GM21786 (cell line): Measurements from ENCODE around the gene NDEL1.

Source experiments
- ATAC-seq: cut with Tn5 transposase; IDR thresholded peaks from one replicate; pipeline ENCODE4 v1.9.1; 2021; ENCODE audit not compliant: unreplicated experiment

NDEL1 gene

DNA sequence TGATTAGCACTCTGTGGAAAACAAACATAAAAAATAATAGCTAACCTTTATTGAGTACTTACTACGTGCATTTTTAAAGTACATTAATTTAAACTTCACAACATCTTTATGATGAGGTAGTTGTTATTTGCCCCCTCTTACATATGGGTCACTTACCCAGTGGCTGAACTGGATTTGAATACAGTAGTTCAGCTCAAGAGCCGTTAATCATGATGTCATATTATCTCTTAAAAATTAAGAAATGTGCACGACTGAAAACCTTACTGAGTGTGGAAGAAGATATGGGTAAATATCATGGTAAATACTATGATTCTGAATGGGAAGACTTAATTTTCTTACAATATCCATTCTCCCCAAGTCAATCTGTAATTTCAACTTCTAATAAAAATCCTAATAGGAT, 17.6 kb downstream of the NDEL1 start:
- ATAC-seq: no peak

DNA sequence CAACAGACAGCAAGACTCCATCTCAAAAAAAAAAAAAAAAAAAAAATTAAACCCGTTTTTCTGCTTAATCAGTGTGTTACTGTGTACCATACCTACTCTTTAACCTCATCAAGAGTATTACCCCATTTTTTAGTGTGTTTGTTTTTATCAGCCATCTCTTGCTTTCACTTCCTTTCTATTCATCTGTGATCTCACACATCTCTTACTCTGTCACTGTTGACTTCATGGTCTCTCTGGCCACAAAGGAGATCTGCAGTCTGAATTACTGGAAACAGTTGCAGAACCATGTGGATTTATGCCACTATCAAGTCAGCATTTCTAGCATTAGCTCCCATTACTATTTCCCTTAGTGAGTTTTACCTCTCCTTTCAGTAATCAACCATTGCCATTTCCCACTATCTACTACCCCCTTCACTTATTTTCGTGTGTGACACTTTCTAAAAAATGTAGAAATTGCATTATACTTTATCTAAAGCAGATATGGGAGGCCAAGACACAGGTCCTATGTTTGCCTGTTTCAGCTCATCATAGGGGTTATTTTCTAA, 20.1 kb downstream of the NDEL1 start:
- no peak for ATAC-seq

DNA sequence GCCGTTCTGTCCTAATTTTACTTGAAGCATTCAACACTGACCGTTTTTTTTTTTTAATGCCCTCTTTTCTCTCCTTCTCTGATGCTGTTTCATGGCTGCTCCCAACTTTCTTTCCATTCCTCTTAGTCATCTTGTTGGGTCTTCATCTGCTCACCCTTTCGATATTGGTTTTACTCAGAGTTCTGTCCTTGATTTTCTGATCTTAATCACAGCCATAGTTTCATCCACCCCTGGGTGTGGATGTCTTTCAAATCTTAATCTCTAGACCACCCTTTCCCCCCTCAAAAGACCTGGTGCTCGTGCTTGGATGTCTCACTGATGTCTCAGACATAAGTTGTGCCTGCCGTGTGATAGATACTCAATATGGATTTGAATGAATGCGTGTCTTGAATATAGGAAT, 22.4 kb downstream of the NDEL1 start:
- ATAC-seq: no peak

DNA sequence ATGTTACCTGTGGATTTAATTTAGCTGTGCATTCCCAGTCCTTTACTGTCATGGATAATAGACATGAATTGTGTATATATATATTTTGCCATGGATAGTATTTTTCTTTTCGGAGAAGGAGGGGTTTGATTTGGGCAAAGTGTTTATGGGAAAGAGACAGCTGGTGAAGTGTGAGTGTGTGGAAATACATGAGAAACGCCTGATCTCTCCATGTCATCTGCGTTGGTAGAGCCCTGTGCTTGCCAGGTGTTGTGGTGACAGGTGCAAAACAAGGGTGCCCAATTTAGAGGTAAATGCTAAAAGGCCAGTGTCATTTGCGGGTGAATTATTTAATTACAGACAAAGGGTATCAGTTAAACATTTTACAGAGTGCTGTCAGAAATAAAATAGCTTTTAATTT, 23.4 kb downstream of the NDEL1 start:
- no peak for ATAC-seq

DNA sequence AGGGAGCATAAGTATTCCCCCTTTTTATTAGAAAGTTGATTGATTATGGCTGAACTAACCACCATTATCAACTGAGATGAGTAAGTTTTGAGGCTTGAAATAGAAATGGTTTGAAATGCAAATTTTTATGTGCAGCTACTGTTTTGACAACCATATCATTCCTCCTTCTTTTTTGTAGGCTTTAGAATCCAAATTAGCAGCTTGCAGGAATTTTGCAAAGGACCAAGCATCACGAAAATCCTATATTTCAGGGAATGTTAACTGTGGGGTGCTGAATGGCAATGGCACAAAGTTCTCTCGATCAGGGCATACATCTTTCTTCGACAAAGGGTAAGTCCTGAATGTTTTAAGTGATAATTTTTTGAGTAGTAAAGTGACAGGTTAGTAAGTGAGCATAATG, 24.1 kb downstream of the NDEL1 start:
- ATAC-seq: no peak

DNA sequence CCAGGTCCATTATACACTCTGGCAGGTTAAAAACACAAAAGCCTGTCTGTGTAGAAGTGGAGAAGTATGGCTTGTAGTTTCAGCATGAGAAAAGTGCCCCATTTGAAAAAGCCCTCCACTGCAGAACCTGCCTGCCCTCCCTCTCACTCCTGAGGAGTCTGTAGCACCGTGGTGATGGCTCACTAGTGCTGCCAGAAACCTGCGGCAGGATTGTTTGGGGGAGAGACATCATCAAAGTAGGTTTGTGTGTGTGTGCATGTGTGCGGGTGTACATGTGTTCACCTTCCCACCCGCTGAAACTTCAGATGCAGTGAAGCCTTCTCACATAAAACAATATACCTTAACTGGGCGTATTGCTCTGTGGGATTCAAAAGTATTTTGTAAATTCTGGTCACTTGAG, 26.9 kb downstream of the NDEL1 start:
- no peak for ATAC-seq

DNA sequence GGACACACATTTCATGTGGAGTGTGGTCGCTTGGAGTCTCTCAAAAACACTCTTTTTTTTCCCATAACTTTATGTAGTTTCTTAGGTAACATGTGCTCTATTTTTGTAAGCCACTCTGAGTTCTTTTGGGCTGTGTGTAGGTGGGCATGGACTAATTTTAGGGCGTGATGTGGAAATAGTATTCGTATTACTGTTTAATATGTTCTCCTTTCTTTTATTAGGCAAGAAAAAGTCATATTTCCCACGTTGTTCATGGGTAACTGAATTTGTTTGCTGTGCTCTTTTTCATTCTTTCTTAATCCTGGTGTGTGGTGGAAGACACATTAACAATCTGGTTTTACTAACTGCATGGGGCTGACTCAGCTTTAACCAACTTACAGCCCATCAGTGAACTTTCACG, 27.4 kb downstream of the NDEL1 start:
- no peak for ATAC-seq

DNA sequence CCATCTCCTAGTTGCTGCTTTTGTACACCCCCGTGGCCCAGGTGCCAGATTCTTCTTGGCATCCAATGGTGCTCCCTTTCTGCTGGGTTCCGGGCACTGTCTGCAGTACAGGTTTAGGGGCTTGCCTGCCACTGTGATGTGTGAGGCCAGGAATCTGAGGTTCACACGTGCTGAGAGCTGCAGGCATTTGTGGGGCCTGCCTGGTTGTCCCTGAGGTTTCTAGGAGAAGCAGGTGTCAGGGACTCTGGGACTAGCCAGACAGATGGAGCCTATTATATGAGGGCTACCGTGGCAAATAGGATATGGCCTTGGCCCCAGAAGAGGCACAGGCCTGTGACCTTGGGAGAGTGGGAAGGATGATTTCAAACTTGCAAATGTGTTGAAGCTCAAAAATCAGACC, 29.3 kb downstream of the NDEL1 start:
- no peak for ATAC-seq

DNA sequence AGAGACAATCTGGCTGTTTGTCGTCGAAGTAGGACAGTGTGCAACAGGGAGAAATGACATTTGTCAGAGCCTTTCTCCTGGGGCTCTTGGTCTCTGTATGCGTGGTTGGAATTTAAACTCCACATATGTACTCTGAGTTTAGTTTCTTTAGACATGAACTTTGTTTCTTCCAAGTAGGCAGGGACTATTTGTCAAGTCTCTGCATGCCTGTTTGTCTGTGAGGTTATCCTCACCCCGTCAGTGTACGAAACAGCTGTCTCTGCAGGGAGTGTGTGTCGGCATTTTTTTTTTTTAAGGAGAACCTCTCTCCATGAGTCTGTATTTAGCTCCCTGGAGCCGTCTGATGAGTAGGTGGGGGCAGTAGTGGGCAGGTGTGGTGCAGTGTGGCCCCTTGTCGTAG, 29.7 kb downstream of the NDEL1 start:
- no peak for ATAC-seq

DNA sequence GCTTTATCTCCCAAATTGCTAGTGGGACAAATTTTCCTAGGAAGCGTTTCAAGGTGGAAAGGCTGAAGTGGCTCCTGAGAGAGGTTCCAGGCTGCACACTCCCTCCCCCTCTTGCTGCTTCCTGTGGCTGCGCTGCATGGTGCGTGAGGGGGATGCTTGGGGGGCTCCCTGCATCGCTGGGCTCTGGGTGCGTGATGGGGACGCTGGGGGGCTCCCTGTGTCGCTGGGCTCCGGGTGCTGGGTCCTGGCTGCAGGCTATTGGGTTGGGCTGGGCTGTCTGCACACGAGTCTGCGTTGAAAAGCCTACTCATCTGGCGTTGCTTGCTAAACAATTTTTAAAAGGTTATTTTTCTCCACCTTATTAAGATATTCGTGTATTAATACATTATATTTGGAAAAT, 30.1 kb downstream of the NDEL1 start:
- ATAC-seq: no peak

DNA sequence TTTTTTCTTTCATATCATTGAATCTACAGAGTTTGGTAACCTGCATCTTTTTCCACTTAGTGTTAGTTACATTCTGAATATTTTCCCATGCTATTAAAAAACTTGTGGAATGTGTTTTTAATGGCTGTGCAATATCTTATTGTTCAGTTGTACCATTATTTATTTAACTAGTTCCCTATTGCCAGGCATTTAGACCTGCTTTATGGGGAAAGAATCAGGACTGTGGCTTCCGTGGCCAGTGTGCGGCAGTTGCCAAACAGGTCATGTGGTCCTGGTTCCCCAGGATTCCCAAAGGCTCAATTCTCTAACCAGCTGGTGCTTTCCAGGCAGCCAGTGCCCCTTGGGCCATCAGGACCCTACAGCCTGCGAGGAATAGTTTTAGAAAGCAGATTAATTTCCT, 30.8 kb downstream of the NDEL1 start:
- ATAC-seq: no peak

DNA sequence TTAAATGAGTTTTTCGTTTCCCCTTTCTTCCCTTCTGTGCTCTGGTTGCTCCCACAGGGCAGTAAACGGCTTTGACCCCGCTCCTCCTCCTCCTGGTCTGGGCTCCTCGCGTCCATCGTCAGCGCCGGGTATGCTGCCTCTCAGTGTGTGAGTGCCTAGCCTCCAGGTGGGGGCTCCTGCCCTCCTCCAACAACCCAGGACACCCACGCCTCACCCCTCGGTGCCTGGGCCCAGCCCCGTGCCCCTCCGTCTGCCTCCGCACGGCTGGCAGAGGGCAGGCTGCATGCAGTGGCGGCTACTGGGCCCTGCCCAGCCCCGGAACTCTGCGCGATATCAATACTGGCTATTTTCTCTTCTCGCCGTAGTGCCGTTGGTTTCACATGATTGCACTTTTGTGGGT, 31.2 kb downstream of the NDEL1 start:
- no peak for ATAC-seq

DNA sequence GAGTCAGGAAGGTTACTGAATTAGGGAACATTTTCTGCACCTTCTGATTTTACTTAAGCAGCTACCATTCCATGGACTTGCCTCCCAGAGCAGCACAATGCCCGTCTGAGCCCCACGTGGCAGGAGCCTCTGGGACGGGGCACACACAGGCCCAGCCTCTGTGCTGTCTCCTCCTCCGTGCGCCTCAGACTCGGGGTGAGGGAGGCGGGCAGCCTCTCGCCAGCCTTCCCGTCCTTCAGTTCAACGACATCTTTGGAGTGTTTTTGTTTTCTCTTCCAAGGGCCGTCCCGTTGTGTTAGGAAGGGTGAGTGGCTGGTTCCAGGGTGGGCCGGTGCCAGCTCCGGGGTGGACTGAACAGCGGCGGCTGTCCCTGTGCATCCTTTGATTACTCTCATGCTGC, 31.8 kb downstream of the NDEL1 start:
- no peak for ATAC-seq

DNA sequence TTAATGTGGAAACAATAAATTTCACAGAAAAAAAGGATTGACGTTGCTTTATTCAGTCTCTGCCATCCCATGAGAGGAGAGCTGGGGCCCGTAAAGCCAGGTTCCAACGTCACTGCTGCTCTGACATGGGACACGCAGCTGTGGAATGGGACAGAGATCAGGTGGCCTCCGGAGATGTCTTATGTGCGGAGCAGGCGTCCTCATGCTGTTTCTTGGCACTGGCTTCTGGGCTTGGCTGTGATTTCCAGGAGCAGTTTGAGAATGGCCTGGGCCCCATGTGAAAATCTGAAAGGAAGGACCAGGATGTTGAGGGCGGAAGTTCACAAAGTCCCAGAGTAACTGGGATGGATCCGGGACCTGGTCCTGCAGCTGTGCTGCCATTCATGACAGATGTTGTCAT, 32.4 kb downstream of the NDEL1 start:
- no peak for ATAC-seq

DNA sequence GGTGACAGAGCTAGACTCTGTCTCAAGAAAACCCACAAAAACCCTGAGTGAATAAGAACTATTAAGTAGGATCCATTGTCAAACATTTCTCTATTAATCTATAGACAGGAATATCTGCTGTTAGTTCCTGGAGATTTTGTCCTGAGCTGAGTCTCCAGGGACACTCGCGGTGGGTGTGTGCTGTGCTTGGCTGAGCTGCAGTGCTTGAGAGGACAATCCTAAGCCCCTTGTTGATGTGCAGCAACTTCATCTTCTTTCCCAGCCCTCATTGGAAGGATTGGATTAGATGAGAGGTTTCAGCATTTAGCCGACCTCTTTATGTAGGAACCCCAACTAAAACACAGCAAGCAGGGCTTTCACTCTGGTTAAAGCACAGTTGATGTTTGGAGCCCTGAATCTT, 33.3 kb downstream of the NDEL1 start:
- ATAC-seq: no peak

DNA sequence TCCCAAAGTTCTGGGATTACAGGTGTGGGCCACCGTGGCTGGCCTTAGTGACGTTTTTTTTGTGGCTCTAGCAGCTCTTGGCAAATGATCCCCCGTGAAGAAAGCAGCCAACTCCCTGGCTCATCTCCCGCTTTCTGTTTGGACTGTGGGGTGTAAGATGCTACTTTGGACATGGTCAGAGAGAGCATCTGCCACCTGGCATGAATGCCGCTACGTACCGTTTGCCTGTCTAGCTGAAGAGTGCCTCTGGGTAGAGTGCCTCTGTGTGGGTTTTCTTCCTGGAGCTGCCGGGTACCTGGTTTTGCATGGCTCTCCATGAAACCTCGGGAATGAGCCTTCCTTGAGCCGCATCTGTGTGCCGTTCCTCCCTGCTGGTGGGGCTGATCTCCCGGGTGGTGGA, 34.3 kb downstream of the NDEL1 start:
- no peak for ATAC-seq

DNA sequence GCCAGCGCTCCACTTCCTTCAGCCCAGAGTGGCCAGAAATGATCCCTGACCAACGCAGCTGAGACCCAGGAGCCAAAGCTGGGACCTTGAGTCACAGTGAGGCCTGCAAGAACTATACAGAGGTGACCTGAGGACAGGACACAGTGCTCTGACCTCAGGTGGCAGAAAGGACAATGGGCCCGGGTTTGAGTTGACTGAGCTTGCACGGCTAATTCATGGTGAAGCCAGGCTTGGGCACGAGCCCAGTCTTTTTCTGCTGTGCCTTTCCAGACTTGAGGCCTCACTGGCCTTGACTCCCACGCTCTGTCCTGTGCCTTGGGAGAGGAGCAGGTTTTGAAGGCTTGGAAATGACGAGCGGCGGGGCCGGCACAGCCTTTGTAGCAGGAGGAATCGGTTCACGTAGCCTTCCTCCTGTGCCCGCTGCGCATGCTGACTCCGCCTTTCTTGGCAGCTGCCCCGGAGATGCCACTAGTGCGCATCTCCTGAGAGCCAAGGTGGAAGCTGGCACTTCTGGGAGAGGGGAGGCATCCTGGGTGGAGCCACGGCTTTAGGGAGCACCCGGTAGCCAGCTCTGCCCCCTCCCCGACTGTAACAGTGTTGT, 34.9 kb downstream of the NDEL1 start:
- ATAC-seq: no peak

DNA sequence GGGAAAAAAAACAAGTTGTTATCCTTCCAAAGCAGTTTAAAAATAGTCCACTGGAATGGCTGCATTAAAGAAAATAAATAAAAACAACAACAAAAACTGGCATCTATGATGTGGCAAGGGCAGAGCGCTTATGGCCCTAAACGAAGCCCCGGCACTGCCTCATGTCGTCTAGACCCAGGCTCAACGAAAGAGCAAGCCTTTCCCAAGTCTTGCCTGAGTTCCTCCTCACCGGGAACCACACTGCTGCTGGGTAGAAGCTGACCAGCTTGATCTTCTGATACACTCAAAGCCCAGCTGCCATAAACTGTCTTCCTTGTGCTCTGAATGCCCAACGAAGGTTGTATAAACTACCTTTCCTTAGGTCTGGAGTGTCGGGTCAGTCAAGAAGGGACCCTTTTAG, 37.0 kb downstream of the NDEL1 start:
- no peak for ATAC-seq

DNA sequence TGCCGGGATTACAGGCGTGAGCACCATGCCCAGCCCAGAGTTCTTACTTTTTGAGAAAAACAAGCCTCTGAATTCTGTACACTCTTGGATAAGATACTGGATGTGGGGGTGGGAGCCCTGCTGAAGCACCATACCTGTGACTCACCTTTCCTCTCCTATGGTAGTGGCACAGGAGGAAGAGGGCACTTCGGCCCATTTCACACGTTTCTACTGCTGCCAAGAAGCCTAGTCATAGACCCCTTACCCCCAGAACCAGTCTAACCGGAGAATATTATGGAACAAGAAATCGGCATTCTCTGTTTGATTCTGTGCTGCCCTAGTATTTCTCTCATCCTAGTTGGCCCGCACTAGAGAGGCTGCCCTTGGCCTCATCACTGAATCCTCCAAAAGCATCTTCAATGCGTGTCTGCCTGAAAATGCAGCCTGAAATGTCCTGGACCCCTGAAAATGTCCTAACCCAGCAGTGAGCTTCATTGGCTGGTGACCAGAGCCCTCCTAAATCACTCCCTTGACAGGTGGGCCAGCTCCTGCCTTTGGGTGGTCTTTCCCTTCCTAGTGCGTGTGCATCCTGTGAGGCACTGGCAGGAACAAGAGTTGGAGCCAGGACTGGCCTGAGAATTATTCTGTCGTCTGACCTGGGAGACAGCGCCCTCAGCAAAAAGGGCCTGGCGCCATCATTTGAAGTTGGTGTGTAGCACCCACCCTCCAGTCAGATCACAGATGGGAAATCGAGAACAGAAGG, 37.9 kb downstream of the NDEL1 start:
- ATAC-seq: no peak

DNA sequence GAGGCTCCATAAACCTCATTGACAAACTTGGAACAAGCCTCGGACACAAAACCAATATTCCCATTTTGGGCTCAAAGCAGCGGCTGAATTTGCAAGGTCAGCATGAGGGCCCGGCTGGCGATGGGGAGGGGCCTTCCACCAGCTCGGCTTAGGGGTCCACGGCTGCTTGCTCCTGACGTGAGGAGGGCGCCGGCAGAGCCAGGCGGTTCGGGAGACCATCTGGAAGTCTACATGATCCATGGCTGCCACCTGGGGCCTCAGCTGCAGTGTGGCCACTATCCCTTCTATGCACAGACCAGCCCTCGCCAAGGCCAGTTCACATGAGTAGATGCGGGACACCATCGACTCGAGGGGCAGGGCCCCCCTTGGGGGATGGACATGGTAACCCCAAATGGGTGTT, 39.1 kb downstream of the NDEL1 start:
- ATAC-seq: no peak

DNA sequence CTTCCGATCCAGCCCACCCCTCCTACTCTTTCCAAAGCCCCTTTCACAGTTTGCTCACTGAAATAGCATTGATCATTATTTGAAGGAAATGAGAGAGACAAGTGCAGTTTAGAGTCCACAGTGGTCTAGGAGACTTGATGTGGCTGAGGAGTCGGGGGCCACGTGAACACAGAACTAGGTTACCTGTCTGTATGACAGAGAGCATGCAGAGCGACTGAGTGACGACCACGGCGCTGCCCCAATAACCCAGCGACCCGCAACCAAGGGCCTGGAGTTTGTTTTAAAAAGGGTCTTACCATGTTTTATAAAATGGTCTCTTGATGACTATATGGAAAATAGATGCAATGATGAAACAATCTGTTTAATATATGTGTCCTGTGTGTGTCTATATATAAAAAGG, 39.5 kb downstream of the NDEL1 start:
- no peak for ATAC-seq

DNA sequence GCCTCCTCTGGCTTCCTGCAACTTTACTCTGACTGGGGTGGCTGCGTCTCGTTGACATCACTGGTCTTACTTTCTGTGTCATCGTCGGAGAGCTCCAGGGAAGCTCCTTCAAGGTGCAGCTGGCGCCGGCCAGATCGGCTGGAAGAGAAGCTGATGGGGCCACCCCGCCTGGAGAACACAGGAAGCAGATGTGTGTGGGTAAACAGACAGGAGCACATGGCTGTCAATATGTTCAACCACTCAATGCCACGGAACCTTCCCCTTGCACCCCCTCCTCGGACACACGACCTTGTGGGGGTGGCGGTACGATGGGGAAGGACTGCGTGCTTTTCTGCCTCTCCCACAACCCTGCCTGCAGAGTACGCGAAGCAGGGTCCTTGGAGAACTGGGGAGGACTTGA, 40.1 kb downstream of the NDEL1 start:
- no peak for ATAC-seq

DNA sequence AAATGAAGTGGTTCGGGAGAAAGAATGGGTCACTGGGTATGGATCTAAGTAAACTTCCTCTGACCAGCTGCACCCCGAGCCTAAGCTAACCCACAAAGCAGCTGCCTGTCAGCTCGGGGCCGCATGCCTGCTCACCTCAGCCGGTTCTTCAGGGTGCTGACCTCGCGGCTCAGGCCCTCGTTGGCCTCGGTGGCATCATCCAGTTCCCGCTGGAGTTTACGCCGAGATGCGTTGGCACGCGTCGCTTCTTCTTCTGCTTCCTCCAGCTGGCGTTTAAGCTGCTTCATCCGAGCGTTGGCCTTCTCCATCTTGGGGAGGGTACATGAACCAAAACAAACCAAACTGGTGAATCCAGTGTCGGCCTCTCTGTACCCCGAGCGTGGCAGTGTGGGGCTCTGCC, 41.1 kb downstream of the NDEL1 start:
- no peak for ATAC-seq
